DMS114 treated with DMSO at 0.1 percent for 48 hours (cell line): ENCODE data around the gene ENTREP1.
"Not testable (repeated sequence)": the region's sequence is repeated elsewhere in the genome, so short reads cannot be mapped to it uniquely, and the experiment has no call there.

Source experiments
- DNase-seq: peaks from one replicate; lab custom pipeline; 2025; ENCODE audit not compliant: unreplicated experiment; lab: John Stamatoyannopoulos, UW

The ENTREP1 gene

DNA sequence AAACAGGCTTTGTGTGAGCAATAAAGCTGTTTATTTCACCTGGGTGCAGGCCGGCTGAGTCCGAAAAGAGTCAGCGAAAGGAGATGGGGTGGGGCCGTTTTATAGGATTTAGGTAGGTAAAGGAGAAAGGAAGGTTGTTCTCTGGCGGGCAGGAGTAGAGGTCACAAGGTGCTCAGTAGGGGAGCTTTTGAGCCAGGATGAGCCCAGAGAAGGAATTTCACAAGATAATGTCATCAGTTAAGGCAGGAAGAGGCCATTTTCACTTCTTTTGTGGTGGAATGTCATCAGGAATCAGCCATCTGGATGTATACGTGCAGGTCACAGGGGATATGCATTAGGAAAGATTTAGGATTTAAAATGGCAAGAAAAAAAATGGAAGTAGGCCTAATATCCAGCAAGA is 84.9 kb downstream of the ENTREP1 start:
- DNase-seq: not testable (repeated sequence)

DNA sequence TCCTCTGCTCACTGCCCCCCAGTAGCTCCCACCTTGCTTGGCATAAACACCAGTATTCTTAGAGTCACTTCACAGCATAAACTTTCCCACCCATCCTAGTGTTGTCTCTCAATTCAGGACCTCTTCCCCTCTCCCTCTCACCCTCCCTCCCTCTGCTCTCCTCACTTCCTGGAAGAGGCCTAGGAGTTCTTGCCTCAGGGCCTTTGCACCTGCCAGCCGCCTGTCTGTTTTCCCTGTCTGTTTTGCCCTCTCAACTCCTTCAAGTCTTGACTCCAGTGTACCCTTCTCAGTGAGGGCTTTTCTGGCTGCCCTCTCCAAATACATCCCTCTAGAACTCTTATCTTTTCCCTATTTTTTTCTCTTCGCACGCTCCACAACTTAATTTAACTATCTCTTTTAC is 86.2 kb downstream of the ENTREP1 start:
- no peak for DNase-seq

DNA sequence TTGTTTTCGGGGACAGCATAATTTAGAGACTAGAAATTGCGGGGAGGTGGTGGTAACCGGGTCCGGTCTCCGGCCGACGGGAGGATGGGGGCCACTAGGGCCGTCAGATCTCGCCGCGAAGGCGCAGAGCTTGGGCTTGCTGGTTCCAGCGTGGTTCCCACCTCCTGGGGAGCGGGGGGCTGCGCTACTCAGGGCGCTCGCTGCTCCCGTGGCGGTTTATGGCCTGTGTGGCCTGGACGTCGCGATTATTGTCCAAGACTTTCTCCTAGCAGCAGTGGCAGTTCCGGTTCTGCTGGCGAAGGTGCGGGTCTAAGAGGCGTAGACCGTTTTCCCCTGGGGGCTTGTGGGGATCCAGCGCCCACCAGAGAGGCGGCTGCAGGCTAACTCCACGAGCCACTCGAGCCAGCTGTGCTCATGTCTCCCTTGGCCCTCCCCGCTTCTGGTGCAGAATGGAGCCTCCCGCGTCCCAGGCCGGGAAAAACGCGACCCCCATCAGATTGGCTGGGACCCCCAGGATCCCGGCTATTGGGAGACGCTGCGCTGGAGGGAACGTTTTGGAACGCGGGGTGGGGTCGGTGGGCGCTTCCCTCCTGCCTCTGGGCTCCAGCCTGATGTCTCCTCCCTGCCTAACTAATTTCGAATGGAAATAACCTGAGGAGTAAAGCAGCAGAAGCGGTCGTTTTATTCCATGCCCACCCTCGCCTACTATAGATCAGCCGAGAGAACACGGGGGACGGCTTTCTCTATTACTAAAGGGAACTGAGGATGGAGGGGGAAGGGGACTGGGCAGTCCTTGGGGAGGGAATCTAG is 87.1 kb downstream of the ENTREP1 start:
- DNase-seq: no peak

DNA sequence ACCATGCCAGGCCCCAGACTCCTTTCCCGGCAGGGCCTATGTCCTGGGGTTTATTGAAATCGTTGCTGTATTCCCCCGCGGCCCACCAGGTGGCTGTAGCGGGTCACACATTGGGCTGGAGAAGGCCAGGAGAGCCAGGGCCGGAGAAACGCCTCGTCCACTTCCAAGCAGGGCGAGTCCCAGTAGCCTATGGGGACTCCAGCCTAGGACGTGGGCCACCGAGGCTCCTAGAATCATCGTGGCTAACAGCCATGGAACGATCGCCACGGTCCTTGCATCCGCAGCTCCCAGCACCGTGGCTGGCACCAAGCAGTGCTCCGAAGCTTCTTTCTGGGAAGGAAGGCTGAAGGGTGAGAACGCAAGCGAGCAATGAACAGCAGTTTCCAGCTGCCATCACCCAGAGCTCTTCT is 87.7 kb downstream of the ENTREP1 start:
- peak; percentile 30 for DNase-seq

DNA sequence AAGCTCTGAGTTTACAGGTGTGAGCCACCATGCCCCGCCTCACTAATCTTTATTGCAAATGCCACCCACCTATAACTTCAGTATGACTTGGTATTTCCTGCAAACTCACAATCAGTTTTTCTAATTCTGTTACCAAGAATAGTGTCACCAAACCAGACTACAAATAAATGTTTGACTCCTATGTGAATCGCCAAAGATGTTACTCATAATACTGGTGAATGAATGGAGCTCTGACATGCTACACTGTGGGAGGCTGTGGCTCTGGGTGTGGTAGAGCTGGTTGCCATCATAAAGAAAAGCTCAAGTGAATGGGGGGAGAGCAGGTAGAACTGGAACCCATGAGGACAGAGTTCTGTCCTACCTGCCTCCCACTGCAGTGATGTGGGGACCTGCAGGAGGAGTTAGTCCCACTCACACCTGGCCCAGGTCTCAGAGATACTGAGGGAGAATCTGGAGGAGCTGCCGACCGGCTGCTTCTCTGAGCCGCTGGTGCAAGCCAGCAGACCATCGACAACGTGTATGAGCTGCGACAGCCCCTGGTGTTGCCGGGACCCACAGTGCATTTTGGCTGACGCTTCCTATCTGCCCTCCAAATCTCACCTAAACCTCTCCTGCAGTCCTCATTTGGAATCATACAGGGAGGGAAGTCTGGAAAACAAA is 95.7 kb downstream of the ENTREP1 start:
- no peak for DNase-seq

DNA sequence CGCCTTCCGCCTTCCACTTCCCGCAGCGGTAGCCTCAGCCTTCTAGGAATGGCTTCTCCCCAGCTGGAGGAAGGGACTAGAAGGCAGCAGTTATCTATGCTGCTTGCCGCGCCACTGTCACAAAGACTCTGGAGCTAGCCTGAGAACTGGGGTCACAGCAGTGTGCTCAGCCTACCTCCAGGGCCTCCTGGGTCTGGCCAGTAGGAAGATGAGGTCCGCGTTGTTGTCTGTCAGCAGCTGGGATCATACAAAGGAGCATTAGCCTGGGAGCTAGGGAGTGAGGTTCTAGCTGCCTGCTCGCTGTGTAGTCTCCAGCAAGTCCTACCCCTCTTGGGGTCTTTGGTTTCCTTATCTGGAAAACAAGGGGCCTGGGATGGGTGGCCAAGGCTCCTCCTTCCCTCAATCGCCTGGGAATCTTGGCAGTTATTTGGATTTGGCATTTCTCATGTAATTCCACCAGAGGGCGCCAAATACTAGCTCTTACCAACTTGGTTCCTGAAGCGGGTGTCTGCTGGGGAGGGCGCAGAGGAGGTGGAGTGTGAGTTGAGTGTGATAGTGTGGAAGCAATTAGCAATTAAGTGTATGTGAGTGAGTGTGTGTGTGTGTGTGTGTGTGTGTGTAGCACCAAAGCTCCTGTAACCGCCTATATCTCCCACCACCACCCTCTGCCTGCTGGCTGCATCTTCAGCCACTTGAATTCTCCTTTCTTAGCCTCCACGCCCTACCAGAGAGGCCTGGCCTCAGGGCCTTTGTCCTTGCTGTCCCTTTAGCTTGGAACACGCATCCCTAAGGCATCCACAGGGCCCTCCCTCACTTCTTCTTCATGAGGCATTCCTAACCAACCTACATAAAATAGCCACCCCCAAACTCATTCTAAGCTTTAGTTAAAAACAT is 97.1 kb downstream of the ENTREP1 start:
- peak; percentile 49 for DNase-seq

DNA sequence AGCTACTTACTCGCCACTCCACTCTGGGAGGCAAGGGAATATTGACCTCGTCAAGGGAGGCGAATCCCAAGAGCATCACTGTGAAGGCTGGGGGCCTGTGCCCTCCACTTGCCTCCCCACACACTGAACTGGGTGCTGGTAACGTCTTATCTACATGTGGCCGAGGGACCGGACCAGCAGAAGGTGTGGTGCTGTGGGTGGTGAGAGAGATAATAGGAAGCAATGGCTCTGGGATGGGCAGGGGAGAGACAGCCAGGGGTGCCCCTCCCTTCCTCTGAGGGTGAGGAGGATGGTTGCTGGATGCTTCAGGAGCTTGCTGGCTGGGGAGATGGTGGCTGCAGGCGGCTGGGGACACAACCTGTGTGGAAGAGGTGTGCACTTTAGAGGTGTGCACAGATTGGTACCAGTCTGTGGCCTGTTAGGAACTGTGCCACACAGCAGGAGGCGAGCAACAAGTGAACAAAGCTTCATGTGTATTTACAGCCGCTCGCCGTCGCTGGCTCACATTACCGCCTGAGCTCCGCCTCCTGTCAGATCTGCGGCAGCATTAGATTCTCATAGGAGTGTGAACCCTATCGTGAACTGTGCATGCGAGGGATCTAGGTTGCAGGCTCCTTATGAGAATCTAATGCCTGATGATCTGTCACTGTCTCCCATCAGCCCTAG is 100.3 kb downstream of the ENTREP1 start:
- no peak for DNase-seq

DNA sequence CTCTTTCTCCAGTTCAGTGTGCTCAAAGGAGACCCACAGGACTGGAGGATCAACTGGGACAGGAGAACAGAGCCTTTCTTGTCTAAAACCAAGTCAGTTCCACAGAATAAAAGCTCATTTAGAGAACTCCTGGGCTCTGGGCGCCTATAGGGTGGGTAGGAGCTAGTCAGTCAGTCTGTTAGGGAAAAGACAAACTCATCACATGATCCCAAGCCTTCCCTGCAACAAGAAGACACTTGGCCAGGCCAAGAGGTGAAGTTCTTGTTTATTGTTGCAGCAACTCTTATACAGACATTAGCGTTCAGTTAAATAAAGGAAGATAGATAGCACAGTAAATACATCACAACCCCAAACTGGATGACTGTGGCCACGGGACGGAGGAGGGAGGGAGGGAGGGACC is 102.3 kb downstream of the ENTREP1 start:
- no peak for DNase-seq

DNA sequence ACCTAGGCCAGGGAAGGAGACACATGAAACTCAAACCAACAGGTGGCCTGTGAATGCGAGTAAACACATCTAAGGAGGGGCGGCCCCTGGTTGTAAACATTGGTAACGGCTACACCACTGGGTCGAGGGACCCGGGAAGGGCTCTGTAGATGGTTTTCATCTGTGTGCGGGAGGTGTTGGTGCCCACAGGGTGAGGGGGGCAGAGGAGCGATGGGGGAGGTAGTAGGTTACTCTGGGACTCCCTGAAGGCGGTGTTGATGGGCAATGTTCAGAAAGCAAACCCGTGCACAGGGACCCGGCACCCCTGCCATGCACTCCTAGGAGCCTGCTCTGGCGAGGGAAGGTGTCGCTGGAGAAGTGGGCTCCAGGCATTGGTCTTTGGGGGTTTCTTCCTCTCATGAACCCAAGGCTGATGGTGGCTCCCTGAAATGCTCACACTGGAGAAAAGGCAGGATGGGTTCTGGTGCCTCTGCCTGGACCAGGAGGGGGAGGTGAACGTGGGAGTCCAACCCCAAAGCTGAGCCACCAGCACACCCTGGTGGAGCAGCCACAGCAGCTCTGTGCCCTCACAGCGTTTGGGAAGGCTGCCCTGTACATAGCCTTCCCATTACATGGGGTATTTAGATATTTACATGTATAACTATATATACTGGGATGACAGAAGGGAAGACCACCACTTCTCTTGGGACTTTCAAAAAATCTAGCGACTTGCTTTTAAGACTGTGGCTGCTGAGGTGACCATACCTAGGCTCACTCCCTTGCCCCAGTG is 103.2 kb downstream of the ENTREP1 start:
- no peak for DNase-seq

DNA sequence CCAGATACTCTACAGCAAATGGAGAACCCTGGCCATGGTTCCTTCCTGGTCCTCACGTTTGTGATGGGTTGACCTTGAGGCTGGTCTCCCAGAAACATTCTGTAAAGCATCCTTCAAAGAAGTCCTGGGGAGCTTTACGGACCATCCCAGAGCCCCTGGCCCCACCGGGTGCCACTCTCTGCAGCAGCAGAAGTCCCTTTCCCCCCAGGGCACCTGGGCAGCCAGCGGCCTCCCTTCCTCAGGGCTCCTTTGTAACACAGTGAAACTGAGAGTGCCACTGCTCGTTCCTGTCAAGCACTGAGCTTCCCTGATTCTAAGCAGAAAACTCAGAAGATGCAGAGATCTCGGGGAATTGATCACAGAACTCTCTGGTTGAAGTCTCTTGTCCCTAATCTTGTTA is 104.3 kb downstream of the ENTREP1 start:
- no peak for DNase-seq

DNA sequence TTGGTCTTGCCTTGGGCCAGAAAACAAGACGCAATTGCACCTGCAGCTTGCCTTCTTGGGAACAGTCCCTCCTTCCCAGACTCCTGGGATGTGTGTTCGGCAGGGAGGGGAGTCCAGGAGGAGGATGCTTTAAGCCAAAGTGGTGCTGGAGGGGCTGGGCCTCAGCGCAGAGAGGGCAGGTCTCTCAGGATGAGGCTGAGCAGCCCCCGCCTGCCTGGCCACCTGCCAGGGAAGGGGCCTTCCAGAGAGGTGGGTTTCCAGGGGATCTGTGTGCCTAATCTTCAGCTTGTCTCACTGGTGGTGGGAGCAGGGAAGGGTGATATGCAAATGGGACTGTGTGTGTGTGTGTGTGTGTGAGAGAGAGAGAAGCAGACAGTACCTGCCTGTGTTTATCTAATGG is 105.2 kb downstream of the ENTREP1 start:
- no peak for DNase-seq

DNA sequence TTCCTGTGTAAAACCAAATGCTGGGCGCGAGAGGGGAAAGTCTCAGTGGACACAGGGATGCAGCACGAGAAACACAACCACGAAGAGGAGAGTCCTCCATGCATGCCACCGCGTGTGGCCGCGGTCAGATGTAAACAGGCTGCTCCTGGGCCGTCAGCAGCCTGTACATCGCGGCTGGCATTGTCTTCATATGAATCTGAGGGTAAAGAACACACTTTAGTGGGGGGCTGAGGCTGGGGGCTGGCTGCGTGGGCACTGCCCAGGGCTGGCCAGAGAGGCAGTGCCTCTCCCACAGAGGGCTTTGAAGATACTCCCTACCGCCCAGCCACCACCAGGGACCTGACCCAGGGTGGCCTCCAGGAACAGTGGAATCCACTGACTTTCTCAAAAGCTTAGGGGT is 106.2 kb downstream of the ENTREP1 start:
- DNase-seq: no peak

DNA sequence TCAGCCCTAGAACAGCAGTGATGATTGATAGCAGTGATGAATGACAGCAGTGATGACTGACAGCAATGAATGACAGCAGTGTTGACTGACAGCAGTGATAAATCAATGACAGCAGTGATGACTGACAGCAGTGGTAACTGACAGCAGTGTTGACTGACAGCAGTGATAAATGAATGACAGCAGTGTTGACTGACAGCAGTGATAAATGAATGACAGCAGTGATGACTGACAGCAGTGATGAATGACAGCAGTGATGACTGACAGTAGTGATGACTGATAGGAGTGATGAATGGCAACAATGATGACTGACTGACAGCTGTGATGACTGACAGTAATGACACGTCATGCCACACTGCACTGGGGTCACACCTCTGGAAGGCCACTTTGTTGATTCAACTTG is 106.8 kb downstream of the ENTREP1 start:
- DNase-seq: no peak

DNA sequence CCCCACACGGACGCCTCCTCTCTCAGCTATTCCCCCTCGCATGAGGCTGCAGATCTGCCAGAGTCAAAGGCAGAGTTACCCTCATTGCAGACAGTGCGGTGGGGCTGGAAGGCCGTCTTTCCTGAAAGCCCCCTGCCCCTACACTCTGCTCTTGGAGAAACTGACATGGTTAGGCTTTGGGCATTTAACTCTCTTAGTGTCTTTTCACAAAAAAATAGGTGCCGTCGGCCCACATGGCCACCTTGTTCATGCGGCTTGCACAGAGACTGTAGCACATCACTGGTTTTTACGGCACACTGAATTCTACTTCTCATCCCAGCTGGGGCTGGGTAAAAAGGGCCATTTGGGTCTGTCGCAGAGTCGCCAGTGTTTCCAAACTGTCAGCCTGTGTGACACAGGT is 107.6 kb downstream of the ENTREP1 start:
- DNase-seq: no peak

DNA sequence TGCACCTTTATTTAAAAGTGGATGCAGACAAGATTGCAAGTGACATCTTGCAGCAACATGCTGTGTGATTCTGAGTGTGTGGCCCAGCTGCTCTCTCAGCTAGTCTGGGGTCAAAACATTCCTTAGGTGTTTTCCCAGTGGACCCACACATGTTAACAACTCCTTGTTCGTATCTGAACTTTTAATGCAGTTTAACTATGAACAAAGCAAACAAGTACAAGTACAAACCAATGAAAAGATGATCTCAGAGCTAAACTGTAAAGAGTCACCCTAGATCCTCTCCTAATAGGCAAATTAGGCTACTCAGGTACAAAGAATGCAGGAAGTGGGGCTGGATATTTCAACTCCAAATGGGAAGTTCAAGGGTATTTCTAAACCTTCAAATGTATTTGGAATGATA is 108.4 kb downstream of the ENTREP1 start:
- DNase-seq: no peak

DNA sequence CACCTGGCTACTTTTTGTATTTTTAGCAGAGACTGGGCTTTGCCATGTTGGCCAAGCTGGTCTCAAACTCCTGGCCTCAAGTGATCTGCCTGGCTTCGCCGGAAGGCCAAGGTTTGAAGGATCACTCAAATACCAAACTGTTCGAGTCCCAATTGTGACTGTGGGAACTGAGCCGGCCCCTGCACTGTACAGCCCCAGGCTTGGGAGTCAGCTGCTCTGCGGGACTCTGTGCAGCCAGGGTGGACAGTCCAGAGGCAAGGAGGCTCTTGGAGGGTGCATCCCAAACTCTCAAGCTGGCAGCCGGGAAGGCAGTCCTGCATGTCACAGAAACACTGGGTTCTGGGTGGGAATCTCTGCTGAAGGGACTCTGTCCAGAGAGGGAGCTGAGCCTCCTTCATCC is 109.0 kb downstream of the ENTREP1 start:
- DNase-seq: no peak

DNA sequence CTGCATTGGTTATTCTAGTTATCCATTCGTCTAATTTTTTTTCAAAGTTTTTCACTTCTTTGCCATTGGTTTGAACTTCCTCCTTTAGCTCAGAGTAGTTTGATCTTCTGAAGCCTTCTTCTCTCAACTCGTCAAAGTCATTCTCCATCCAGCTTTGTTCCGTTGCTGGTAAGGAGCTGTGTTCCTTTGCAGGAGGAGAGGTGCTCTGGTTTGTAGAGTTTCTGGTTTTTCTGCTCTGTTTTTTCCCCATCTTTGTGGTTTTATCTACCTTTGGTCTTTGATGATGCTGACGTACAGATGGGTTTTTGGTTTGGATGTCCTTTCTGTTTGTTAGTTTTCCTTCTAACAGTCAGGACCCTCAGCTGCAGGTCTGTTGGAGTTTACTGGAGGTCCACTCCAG is 114.6 kb downstream of the ENTREP1 start:
- not testable (repeated sequence) for DNase-seq

DNA sequence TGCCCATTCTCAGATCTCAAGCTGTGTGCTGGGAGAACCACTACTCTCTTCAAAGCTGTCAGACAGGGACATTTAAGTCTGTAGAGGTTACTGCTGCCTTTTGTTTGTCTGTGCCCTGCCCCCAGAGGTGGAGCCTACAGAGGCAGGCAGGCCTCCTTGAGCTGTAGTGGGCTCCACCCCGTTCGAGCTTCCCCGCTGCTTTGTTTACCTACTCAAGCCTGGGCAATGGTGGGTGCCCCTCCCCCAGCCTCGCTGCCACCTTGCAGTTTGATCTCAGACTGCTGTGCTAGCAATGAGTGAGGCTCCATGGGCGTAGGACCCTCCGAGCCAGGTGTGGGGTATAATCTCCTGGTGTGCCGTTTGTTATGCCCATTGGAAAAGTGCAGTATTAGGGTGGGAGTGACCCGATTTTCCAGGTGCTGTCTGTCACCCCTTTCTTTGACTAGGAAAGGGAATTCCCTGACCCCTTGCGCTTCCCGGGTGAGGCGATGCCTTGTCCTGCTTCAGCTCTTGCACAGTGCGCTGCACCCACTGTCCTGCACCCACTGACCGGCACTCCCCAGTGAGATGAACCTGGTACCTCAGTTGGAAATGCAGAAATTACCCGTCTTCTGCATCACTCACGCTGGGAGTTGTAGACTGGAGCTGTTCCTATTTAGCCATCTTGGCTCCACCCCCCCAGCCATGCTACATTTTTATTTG is 115.4 kb downstream of the ENTREP1 start:
- DNase-seq: not testable (repeated sequence)
